ENCODE measurements around the gene ELAVL1. TPM values are rescaled to one million over a fixed set of nuclear protein-coding genes. Genes with fewer than 3 reads are reported as not detected.

The ELAVL1 gene
- 64.2 TPM for total RNA-seq

DNA sequence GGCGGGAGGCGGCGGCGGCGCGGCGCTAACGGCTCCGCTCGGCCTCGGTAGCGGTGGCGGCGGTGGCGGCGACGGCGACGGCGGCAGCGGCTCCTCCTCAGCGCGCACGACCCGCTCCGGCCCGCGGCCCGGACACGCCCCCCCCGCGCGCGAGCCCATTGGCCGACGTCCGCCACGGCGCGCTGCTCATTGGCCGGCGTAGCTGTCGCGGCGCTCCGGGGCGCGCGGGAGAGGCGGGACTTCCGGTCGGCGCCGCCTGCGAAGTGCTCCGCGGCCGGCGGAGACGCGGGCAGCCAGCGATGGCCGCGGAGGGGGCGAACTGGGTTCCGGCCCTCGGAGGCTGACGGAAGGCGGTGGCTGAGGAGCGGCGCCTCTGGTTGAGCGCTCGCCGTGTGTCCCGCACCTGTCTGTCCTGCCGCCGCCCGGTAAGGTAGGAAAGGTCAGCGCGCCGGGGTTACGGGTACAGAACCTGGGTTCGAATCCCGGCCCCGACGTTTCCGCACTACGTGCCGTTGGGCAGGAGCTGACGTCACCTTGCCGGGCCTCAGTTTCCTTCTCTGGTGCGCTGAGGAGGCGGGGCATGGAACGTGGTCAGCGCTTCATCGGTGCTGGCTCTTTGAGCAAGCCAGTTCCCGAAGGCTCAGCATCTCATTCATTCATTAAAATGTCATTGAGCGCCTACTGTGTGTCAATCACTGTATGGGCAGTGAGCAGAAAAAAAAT, at the start of gene ELAVL1:
Gene ELAVL1, minus strand, starts transcription at position 108 of the 723 bp plus-strand sequence. CDS start 13,826 bp downstream, outside the sequence.

DNA sequence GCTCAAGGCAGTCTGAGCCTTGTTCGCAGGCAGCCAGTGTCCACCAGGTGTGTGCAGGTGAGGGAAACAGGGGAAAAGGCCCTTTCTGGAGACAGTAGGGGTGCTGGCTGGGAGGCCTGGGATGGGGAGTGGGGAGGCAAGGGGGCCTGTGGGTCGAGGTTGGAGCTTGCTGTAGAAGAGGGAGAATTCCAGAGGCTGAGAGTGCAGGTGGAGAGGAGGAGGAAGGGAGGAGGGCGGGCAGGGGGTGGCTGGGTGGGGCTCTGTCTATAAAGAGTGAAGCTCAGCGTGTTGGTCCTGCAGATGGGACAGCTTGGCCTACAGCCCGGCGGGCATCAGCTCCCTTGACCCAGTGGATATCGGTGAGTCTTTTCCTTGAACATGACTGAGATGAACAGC, 47.0 kb upstream of the ELAVL1 start, which contains the start of gene CCL25:
Gene CCL25, plus strand, starts transcription at position 297 of the 396 bp plus-strand sequence. CDS start 290 bp downstream, outside the sequence.

DNA sequence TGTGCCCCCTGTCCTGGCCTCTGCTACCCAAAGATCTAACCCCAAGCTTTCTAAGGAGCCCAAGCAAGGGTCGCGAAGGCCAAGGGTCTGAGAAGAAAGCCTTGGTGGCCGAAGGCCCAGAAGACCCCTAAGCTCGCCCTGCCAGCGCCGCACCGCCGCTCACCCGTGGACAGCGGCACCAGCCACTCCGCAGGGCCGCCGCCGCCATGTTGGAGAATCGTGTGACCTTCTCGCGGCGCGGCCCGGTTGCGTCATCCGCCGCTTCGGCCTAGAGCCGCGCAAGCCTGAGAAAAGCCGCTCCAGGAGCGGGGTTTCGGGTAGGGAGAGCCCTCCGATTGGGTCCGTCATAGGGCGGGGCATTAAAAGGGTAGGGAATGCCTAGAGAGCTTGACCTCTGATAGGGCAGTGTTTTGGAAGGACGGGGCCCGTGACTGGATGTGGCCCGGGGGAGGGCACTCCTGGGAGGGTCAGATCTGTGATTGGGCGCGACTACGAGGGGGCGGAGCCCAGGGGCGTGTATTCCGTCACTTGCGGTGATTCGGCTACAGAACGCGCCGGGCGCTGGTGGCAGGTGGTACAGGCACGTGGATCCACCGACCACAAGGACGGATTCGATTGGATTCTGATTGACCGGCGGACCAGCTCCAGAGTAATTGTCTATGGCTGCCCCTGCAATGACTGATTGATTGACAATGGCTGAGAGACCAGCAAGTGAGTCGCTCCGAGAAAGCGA, 61.8 kb downstream of the ELAVL1 start, which contains the start of gene TIMM44:
Gene TIMM44, minus strand, starts transcription at position 223 of the 733 bp plus-strand sequence. Its CDS starts 15 bp downstream, at position 208.

DNA sequence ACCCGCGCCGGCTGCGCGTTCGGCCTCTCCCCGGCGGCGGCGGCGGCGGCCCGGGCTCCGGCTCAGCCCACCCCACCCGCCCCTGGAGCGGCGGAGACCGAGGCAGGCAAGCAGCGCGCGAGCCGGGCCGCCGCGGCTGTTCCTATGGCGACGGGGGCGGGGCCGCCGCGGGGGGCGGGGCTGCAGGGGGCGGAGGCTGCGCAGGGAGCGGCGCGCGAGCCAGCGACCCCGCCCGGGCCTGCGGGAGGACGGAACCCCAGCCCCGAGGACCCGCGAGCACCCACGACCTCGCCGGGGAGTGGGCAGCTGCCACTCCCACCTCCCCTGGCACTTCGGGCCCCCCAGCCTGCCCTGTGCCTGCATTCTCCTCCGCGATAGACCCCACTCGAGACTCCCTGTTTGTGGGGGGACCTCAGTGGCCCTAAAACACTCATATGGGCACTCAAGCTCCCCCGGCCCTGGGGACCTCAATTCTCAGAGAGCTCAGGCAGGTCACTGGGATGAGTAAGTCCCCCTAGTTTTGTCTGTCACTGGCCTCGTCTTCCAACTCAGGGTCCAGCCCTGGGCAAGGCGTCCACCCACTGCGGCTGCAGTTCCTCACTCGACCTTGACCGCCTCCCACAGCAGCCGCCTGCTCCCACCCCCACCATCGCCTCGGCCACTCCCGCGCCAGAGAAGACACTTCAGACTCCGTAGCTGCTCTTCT, 79.3 kb downstream of the ELAVL1 start, which contains the start of gene CTXN1:
Gene CTXN1, minus strand, starts transcription at position 115 of the 706 bp plus-strand sequence. CDS start 597 bp downstream, outside the sequence.

GRCh38 chr19:7919610-7920518, 85.6 kb downstream of the ELAVL1 start, which contains the start of gene SNAPC2:
SNAPC2 (plus strand) TSS chr19:7920338; CDS start chr19:7920367, 29 bp downstream.

DNA sequence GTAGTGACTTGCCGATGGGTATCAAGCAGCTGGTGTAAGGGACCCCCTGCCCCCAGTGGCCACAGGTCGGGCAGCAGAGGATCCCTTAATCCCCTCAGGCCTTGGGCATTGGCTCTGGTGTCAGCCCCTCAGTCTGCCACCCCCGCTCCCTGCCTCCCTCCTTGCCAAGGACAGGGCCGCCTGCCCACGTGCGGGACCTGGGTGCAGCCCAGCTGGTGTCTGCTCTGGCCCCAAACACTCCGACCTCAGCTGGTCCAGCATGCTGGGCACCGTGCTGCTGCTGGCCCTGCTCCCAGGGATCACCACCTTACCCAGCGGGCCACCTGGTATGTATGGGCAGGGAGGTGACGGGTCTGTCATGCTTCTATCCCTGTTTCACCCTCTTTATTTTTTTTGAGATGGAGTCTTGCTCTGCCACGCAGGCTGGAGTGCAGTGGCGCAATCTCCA, 90.8 kb downstream of the ELAVL1 start, which contains the start of gene TGFBR3L:
Gene TGFBR3L, plus strand, starts transcription at position 233 of the 448 bp plus-strand sequence.

Other genes with a start within 250 kb of the ELAVL1 start
- gene CLEC4M, start 242.4 kb downstream of the ELAVL1 start, total RNA-seq: 2.7 TPM
- 15.4 TPM for gene EVI5L, start 175.4 kb downstream of the ELAVL1 start, total RNA-seq
- 1.9 TPM for gene PRR36, start 131.3 kb downstream of the ELAVL1 start, total RNA-seq
- gene LRRC8E, start 117.1 kb downstream of the ELAVL1 start, total RNA-seq: 2.7 TPM
- gene MAP2K7, start 101.8 kb downstream of the ELAVL1 start, total RNA-seq: 25.8 TPM
- gene TGFBR3L, start 90.8 kb downstream of the ELAVL1 start, total RNA-seq: not detected
- 13.7 TPM for gene SNAPC2, start 85.3 kb downstream of the ELAVL1 start, total RNA-seq
- 6.1 TPM for gene CTXN1, start 79.5 kb downstream of the ELAVL1 start, total RNA-seq
- 33.7 TPM for gene TIMM44, start 62.0 kb downstream of the ELAVL1 start, total RNA-seq
- gene CCL25, start 47.1 kb upstream of the ELAVL1 start, total RNA-seq: not detected
- 27.3 TPM for gene FBN3, start 144.0 kb upstream of the ELAVL1 start, total RNA-seq
- 40.9 TPM for gene CERS4, start 203.7 kb upstream of the ELAVL1 start, total RNA-seq